ENCODE results near the gene TDRD6. TPM values are rescaled to one million over a fixed set of nuclear protein-coding genes. Genes with fewer than 3 reads are reported as not detected.

Gene TDRD6
- total RNA-seq, 2 experiments from 2014 or later = not detected

GRCh38 chr6:46689657-46690056 lies 2.0 kb downstream of the TDRD6 start:
- Mint-ChIP-seq H3K4me3 (no peak overlapping the region), H3K36me3 (no peaks in the 10 kb centered on the region), H3K9me3 (no peaks in the 10 kb centered on the region), H3K27ac (no peak overlapping the region), H3K4me1 (ENCODE audit: low read depth) (no peaks in the 10 kb centered on the region), H3K27me3 (peaks cover 9% of the 10 kb centered on the region)
- ChIA-PET POLR2A (no interaction called here), CTCF (no interaction called here)
- intact Hi-C loops (cut with micrococcal nuclease) = no loop called here
- no peak for DNase-seq

DNA sequence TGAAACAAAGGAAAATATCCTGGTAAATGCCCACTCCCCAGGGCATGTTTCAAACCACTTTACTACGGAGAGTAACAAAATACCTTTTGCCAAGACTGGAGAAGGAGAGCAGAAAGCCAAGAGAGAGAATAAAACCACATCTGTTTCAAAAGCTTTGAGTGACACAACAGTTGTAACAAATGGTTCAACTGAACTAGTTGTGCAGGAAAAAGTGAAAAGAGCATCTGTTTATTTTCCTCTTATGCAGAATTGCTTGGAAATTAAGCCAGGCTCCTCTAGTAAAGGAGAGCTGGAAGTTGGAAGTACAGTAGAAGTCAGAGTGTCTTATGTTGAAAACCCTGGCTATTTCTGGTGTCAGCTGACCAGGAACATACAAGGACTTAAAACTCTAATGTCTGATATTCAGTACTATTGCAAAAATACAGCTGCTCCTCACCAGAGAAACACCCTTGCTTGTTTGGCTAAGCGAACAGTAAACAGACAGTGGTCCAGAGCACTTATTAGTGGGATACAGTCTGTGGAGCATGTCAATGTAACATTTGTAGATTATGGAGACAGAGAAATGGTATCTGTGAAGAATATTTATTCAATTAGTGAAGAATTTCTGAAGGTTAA lies 2.6 kb downstream of the TDRD6 start:
- Mint-ChIP-seq H3K27ac (no peak overlapping the region), H3K4me1 (ENCODE audit: low read depth) (no peaks in the 10 kb centered on the region), H3K9me3 (no peaks in the 10 kb centered on the region), H3K27me3 (peaks cover 9% of the 10 kb centered on the region), H3K4me3 (no peak overlapping the region), H3K36me3 (no peaks in the 10 kb centered on the region)
- ChIA-PET POLR2A (no interaction called here), CTCF (no interaction called here)
- intact Hi-C loops (cut with micrococcal nuclease) = no loop called here
- no peak for DNase-seq

DNA sequence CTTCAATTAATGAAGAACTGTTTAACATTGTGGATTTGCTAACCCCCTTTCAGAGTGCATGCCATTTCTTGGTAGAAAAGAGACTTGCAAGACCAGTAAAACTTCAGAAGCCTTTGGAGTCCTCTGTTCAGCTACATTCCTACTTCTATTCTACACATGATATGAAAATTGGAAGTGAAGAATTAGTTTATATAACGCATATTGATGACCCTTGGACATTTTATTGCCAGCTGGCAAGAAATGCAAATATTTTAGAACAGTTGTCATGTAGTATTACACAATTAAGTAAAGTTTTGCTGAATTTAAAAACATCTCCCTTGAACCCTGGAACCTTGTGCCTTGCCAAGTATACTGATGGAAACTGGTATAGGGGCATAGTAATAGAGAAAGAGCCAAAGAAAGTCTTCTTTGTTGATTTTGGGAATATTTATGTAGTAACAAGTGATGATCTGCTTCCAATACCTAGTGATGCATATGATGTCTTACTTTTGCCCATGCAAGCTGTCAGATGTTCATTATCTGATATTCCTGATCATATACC lies 3.3 kb downstream of the TDRD6 start:
- ChIA-PET POLR2A (no interaction called here), CTCF (no interaction called here)
- no peak for DNase-seq
- H3K27me3 Mint-ChIP-seq = peaks cover 14% of the 10 kb centered on the region
- intact Hi-C loops (cut with micrococcal nuclease) = no loop called here
- H3K36me3 Mint-ChIP-seq = no peaks in the 10 kb centered on the region
- H3K9me3 Mint-ChIP-seq = no peaks in the 10 kb centered on the region
- no peak overlapping the region for H3K4me3 Mint-ChIP-seq
- H3K27ac Mint-ChIP-seq = no peak overlapping the region
- no peaks in the 10 kb centered on the region for H3K4me1 Mint-ChIP-seq (ENCODE audit: low read depth)

GRCh38 chr6:46699970-46700369 lies 12.3 kb downstream of the TDRD6 start:
- Mint-ChIP-seq H3K9me3 (no peaks in the 10 kb centered on the region), H3K4me3 (no peak overlapping the region), H3K27ac (no peak overlapping the region), H3K4me1 (ENCODE audit: low read depth) (no peaks in the 10 kb centered on the region), H3K27me3 (peaks cover 25% of the 10 kb centered on the region), H3K36me3 (no peaks in the 10 kb centered on the region)
- CTCF ChIA-PET = no interaction called here
- POLR2A ChIA-PET = no interaction called here
- DNase-seq = no peak
- intact Hi-C loops (cut with micrococcal nuclease) = loop anchor here (10.0 kb wide), 1 partner anchor 345 kb away; the partner anchor contains the start of gene ADGRF1

DNA sequence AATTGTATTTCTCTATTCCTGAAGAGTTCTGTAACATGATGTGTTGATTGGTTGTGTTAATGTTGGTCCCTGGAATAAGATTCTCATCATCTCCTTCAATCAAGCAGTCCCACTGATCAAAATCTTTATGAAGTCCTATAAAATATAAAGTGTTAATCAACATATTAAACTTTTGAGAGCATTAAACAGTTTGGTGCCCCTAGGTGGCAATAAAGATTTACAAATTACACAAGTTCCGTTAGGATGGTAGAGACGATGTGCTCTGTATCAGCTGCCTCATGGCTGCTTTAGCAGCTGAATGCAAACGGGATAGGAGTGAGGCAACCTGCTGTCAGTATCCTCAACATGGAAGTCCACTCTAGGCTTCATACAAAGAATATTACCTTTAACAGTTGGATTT lies 16.9 kb downstream of the TDRD6 start:
- peaks cover 21% of the 10 kb centered on the region for H3K27me3 Mint-ChIP-seq
- POLR2A ChIA-PET = no interaction called here
- intact Hi-C loops (cut with micrococcal nuclease) = loop anchor here (2.0 to 10.0 kb wide), 2 partner anchors 76 to 340 kb away; partner anchors contain the start of gene ADGRF1

GRCh38 chr6:46706464-46706863 lies 18.8 kb downstream of the TDRD6 start:
- intact Hi-C loops (cut with micrococcal nuclease) = loop anchor here (10.0 kb wide), 1 partner anchor 338 kb away; the partner anchor contains the start of gene ADGRF1
- no peak overlapping the region for H3K27ac Mint-ChIP-seq
- no peaks in the 10 kb centered on the region for H3K4me1 Mint-ChIP-seq (ENCODE audit: low read depth)
- H3K36me3 Mint-ChIP-seq = no peaks in the 10 kb centered on the region
- POLR2A ChIA-PET = no interaction called here
- CTCF ChIA-PET = no interaction called here
- DNase-seq = no peak
- H3K9me3 Mint-ChIP-seq = no peaks in the 10 kb centered on the region
- H3K27me3 Mint-ChIP-seq = peaks cover 21% of the 10 kb centered on the region
- H3K4me3 Mint-ChIP-seq = no peak overlapping the region

More for the DNA sequence above, 16.9 kb downstream of the TDRD6 start:
- Mint-ChIP-seq H3K9me3 (no peaks in the 10 kb centered on the region), H3K4me1 (ENCODE audit: low read depth) (no peaks in the 10 kb centered on the region), H3K4me3 (no peak overlapping the region), H3K27ac (no peak overlapping the region), H3K36me3 (no peaks in the 10 kb centered on the region)
- CTCF ChIA-PET = no interaction called here
- no peak for DNase-seq

GRCh38 chr6:46711491-46711890 lies 23.8 kb downstream of the TDRD6 start:
- no peaks in the 10 kb centered on the region for H3K36me3 Mint-ChIP-seq
- peaks cover 5% of the 10 kb centered on the region for H3K27me3 Mint-ChIP-seq
- intact Hi-C loops (cut with micrococcal nuclease) = no loop called here
- H3K4me3 Mint-ChIP-seq = no peak overlapping the region
- H3K4me1 Mint-ChIP-seq (ENCODE audit: low read depth) = no peaks in the 10 kb centered on the region
- DNase-seq = no peak
- POLR2A ChIA-PET = no interaction called here
- CTCF ChIA-PET = no interaction called here
- no peaks in the 10 kb centered on the region for H3K9me3 Mint-ChIP-seq
- no peak overlapping the region for H3K27ac Mint-ChIP-seq

DNA sequence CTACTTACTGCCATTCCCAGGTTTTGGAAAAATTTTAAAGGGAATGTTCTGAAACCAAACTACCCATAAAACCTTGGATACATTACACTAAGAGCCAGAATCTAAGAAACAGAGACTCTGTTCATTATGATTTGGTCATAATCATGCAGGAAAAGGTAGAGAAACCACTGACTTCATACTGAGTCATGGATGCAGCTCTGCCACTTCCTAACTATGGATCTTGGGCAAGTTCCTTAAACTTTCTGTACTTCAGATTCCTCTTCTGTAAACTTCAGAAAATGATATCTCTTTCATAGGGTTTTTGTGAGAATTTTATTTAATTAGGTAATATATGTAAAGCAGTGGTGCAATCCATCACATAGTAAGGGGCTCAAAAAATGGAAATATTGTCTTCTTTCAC lies 27.5 kb downstream of the TDRD6 start:
- peaks cover 19% of the 10 kb centered on the region for H3K27me3 Mint-ChIP-seq
- H3K4me1 Mint-ChIP-seq (ENCODE audit: low read depth) = no peaks in the 10 kb centered on the region
- ChIA-PET CTCF (no interaction called here), POLR2A (no interaction called here)
- no peaks in the 10 kb centered on the region for H3K36me3 Mint-ChIP-seq
- intact Hi-C loops (cut with micrococcal nuclease) = no loop called here
- no peak overlapping the region for H3K4me3 Mint-ChIP-seq
- DNase-seq = no peak
- no peaks in the 10 kb centered on the region for H3K9me3 Mint-ChIP-seq
- no peak overlapping the region for H3K27ac Mint-ChIP-seq

DNA sequence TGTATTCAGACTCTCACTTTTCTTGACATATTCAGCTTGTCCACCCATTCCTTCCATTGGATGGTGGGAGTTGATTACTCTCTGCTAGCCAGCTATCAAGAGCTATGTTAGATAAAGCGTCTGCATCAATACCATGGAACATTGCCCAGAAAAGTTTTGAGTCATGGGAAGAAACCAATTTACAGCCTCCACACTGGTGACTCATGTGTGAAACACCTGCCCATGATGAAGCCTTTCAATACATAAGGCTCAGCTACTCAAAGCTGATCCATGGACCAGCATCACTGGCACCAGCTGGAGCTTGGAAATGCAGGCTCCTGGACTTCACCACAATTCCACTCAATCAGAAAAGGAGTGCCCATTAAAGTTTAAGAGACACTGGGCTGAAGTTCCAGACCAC lies 31.4 kb downstream of the TDRD6 start:
- ChIA-PET CTCF (no interaction called here), POLR2A (no interaction called here)
- H3K27me3 Mint-ChIP-seq = peaks cover 25% of the 10 kb centered on the region

GRCh38 chr6:46720401-46720800 lies 32.7 kb downstream of the TDRD6 start:
- no peaks in the 10 kb centered on the region for H3K36me3 Mint-ChIP-seq
- CTCF ChIA-PET = no interaction called here
- H3K4me1 Mint-ChIP-seq (ENCODE audit: low read depth) = no peaks in the 10 kb centered on the region
- no peak overlapping the region for H3K4me3 Mint-ChIP-seq
- no peaks in the 10 kb centered on the region for H3K9me3 Mint-ChIP-seq
- peaks cover 27% of the 10 kb centered on the region for H3K27me3 Mint-ChIP-seq
- intact Hi-C loops (cut with micrococcal nuclease) = no loop called here
- H3K27ac Mint-ChIP-seq = no peak overlapping the region
- DNase-seq = no peak
- POLR2A ChIA-PET = no interaction called here

More for the DNA sequence above, 31.4 kb downstream of the TDRD6 start:
- DNase-seq = no peak
- H3K4me1 Mint-ChIP-seq (ENCODE audit: low read depth) = no peaks in the 10 kb centered on the region
- H3K9me3 Mint-ChIP-seq = no peaks in the 10 kb centered on the region
- intact Hi-C loops (cut with micrococcal nuclease) = no loop called here
- no peaks in the 10 kb centered on the region for H3K36me3 Mint-ChIP-seq
- H3K4me3 Mint-ChIP-seq = no peak overlapping the region
- H3K27ac Mint-ChIP-seq = no peak overlapping the region

GRCh38 chr6:46729787-46730326 lies 42.2 kb downstream of the TDRD6 start:
- peaks cover 3% of the 10 kb centered on the region for H3K4me1 Mint-ChIP-seq (ENCODE audit: low read depth)
- no peak overlapping the region for H3K4me3 Mint-ChIP-seq
- H3K9me3 Mint-ChIP-seq = no peaks in the 10 kb centered on the region
- H3K27me3 Mint-ChIP-seq = peaks cover 39% of the 10 kb centered on the region
- H3K36me3 Mint-ChIP-seq = no peaks in the 10 kb centered on the region
- intact Hi-C loops (cut with micrococcal nuclease) = no loop called here
- POLR2A ChIA-PET = no interaction called here
- no peak overlapping the region for H3K27ac Mint-ChIP-seq
- DNase-seq = no peak
- CTCF ChIA-PET = no interaction called here

GRCh38 chr6:46730921-46731461 lies 43.3 kb downstream of the TDRD6 start:
- Mint-ChIP-seq H3K9me3 (no peaks in the 10 kb centered on the region), H3K4me1 (ENCODE audit: low read depth) (peaks cover 7% of the 10 kb centered on the region), H3K27ac (no peak overlapping the region), H3K27me3 (peaks cover 44% of the 10 kb centered on the region), H3K36me3 (no peaks in the 10 kb centered on the region), H3K4me3 (no peak overlapping the region)
- ChIA-PET POLR2A (no interaction called here), CTCF (interaction anchor here (0.8 kb wide), 1 partner anchor 321 kb away, joined by 3 read pairs; no protein-coding TSS in a partner anchor)
- no peak for DNase-seq
- intact Hi-C loops (cut with micrococcal nuclease) = no loop called here

GRCh38 chr6:46733341-46733801 lies 45.7 kb downstream of the TDRD6 start:
- DNase-seq = no peak
- POLR2A ChIA-PET = no interaction called here
- Mint-ChIP-seq H3K27me3 (peaks cover 53% of the 10 kb centered on the region), H3K27ac (no peak overlapping the region), H3K9me3 (no peaks in the 10 kb centered on the region), H3K36me3 (no peaks in the 10 kb centered on the region), H3K4me1 (ENCODE audit: low read depth) (peaks cover 7% of the 10 kb centered on the region), H3K4me3 (no peak overlapping the region)
- CTCF ChIA-PET = interaction anchor here (0.7 kb wide), 1 partner anchor 221 kb away, joined by 3 read pairs; no protein-coding TSS in a partner anchor
- intact Hi-C loops (cut with micrococcal nuclease) = no loop called here

All from activated CD4-positive, alpha-beta memory T cell treated with anti-CD3 and anti-CD28 coated beads for 36 hours (primary cell).